HG03064 (cell line): ENCODE results near the gene LSMEM2.
"Not testable (repeated sequence)": the region's sequence is repeated elsewhere in the genome, so short reads cannot be mapped to it uniquely, and the experiment has no call there.

Source experiments
- ATAC-seq: cut with Tn5 transposase; IDR thresholded peaks from one replicate; pipeline ENCODE4 v1.9.1; 2021; ENCODE audit warnings: low read depth; ENCODE audit not compliant: unreplicated experiment

Gene LSMEM2

DNA sequence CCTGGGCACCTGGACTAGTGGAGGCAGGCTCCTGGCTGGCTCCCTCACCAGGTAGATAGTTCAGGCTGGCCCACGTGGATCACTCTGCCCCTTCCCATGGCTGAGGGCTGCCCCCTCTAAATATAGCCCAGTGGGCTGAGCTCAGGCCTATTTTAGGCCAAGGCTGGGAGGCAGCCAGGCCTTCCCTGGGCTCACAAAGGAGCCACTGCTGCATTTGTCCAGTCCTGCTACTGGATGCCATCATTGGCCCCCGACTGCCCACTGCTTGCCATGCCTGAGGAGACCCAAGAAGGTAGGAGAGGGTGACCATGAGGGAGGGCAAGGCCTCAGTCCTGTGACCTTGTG, at the start of gene LSMEM2:
Gene LSMEM2, plus strand, starts transcription at position 208 of the 345 bp plus-strand sequence. Its CDS starts 27 bp downstream, at position 235.
- no peak for ATAC-seq

DNA sequence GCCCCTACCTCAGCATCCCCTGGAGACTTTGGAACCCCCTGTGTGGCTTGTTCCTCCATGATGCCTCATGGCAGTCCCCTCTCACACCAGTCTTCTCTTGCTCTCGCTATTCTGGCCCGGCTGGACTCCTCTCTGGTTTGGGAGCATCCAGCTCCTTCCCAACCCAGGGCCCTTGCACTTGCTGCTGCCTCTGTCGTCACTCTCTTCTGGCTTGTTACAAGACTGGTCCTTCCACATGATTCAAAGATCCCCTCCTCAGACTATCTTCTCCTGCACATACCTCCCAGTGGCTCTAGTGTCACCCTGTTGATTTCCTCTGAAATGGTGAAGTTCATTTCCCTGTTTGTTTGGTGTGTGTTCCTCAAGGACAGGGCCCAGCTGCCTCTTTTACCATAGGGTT, 49.4 kb upstream of the LSMEM2 start:
- no peak for ATAC-seq

DNA sequence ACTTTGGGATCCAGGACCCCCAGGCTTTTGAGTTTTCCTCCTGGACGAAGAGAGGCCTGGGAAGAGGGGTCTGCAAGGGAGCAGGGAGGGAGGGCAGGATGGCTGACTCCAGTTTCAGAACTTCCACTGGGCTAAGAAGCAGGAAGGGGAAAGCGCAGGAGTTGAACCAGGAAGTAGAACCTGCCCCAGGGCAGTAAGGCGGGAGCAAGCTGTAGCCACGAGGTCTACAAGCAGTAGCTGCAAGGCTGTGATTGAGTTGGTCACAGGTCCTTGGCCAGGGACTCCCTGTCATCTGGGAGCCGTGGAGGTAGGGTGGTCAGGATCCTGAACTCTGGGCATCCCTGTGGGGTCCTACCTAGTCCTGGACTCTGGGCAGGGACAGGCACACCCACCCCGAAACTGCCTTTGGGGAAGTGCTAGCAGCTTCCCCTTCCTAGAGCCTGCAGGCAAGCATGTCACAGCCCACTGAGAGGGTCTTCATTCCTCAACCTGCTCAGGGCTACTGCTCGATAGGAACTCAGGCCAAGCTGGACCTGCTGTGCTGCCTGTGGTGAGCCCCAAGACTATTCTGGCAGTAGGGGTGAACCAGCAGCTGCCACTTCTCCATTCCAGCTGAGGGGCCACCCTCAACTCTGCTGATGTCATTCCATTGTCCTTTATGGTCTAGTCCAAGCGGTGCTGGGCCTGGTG, 48.6 kb upstream of the LSMEM2 start:
- no peak for ATAC-seq

GRCh38 chr3:50230794-50231125, 48.1 kb upstream of the LSMEM2 start:
- no peak for ATAC-seq

- no peak for ATAC-seq
Observed at GRCh38 chr3:50231581-50231980, 47.3 kb upstream of the LSMEM2 start.

DNA sequence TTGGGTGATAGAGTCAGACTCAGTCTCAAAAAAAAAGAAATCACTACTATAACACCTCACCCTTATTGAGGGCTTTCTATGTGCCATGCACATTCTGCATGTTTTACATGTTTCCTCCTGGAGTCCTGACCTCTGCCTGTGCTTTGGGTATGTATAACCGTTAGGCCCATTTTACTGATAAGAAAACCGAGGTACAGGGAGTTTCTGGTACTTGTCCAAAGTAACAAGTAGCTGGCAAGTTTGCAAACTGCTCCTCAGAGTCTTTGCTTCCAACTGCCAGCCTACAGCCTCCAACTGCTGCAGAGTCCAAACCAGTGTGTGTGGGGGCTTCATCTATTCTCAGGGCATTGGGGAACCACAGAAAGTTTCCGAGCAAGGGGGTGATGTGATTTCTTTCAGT, 46.6 kb upstream of the LSMEM2 start:
- no peak for ATAC-seq

DNA sequence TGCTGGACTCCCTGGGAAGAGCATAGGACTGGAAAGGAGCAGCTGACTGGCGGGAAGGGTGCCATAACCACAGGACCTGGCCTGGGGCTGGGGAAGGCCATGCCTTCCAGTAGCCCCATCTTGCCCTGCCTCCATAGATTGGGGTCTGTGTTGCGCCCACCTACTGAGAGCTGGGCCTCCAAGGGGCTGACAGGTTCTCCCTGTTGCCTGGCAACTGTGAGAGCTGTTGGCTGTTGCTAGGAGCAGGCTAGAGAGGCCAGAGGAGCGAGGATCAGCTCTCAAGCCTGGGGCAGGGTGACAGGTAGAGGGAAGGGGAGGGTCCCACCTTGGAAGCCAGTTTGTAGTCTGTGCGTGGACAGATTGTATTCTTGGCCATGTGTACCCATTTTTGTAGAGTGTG, 45.7 kb upstream of the LSMEM2 start:
- no peak for ATAC-seq

GRCh38 chr3:50235716-50236483, 43.0 kb upstream of the LSMEM2 start, which contains the start of gene GNAI2:
Gene GNAI2, plus strand, starts transcription at chr3:50236204. Its CDS starts 132 bp downstream, at chr3:50236336.
- peak; percentile 90 for ATAC-seq

GRCh38 chr3:50236484-50237132, 42.3 kb upstream of the LSMEM2 start:
- no peak for ATAC-seq

DNA sequence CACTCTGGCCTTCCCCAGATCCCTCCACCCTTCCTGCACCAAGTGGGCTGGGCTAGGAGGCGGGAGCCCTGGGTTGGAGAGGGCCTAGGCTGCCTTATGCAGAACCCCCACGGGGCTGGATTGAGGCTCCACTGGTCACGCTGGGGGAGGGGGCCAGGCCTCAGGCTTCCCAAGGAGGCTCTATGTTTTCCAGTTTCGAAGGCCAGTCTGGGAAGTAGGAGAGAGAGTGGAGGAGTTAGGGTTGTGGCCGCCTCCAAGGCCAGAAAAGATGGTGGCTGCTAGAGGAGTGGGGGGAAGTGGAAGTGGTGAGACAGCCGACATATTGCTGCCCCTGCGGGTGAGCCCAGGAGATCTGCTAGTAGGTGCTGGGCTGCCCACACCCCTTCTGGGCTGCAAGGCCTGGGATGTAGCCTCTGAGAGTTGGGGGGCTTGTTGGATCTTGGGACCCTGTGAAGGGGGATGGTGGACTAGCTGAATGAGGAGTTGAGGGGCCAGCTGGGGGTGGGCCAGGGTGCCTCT, 41.7 kb upstream of the LSMEM2 start:
- no peak for ATAC-seq

- peak; percentile 25 for ATAC-seq
Observed at GRCh38 chr3:50237754-50238548, 40.9 kb upstream of the LSMEM2 start.

- no peak for ATAC-seq
Observed at GRCh38 chr3:50238549-50239026, 40.3 kb upstream of the LSMEM2 start.

GRCh38 chr3:50239649-50240048, 39.2 kb upstream of the LSMEM2 start:
- ATAC-seq = no peak

DNA sequence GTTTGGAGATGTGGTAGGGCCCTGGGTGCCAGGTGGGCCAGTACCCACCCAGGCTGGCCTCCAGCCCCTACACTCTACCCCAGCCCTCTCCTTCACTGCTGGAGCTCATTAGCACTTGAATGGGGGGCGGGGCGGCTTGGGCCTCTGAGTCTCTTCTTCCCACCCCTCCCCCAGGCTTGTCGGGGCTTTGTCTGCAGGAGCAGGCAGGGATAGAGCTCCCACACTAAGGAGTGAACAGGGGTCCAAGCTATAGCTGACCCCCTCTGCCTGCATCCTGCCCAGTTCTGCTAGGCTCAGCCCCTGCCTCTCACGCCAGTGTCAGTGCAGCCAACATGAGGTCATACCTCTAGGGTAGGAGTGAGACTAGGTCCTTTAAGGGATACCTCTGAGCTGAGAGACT, 37.7 kb upstream of the LSMEM2 start:
- no peak for ATAC-seq

- ATAC-seq = no peak
Observed at GRCh38 chr3:50241713-50242380, 37.0 kb upstream of the LSMEM2 start.

GRCh38 chr3:50242381-50242770, 36.5 kb upstream of the LSMEM2 start:
- ATAC-seq = no peak

DNA sequence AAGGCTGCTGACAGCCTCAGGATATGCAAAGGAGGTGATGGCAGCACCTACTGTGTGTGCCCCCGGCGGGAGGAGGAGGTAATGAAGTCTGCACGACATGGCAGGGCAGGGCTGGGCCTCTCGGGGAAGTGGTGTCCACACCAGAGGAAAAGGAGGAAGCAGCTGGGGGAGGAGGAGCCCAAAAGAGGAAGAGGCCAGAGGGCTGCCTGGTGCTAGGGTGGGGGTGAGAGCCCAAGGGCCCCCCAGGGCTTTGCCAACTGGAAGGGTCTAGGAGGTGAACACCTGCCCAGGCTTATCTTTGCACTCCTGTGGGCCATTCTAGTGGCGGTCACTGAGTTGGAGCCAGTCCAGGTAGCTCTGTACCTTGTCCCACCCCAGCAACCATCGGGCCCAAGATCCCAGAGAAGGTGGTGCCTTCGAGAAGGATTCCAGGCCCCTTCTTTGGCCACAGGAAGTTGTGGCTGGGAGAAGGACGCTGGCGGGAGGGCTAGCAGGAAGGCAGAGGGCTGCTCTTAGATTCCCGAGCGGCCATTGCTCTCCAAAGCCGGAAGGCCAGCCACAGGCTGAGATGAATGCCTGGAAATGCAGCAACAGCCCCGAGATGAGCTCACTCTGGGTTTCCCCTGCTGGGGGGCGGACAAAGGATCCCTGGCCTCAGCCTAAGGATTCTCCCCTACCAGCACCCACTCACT, 35.9 kb upstream of the LSMEM2 start:
- no peak for ATAC-seq

DNA sequence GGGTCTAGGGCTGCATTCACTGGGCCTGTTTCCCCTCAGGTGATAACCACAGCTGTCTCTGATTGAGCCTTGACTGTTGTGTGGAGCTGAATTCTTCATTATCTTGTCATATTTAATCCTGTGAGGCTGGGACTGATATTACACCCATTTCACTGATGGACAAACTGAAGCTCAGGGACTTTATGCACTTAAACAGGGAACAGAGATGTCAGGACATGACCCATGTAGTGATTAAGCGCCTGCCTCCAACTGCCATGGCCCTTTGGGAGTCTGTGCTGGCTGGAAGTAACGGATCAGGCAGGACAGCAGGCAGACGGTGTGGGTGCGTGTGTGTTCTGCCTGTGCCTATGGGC, 35.4 kb upstream of the LSMEM2 start:
- no peak for ATAC-seq

DNA sequence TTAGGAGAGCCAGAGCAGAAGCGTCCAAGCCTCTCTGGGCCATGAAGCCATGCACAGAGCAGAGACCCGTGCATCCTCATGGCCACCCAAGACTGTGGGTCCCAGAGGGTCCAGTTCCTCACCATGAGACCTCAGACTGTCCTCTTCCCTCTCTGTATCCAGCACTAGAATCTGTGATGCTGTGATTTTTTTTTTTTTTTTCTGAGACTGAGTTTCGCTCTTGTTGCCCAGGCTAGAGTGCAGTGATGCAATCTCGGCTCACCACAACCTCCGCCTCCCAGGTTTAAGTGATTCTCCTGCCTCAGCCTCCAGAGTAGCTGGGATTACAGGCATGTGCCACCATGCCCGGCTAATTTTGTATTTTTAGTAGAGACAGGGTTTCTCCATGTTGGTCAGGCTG, 34.1 kb upstream of the LSMEM2 start:
- not testable (repeated sequence) for ATAC-seq
